HuH-7 (cell line): Measurements from ENCODE around the gene FANCF.
"Not testable (repeated sequence)": the region's sequence is repeated elsewhere in the genome, so short reads cannot be mapped to it uniquely, and the experiment has no call there.

Experiments
- DNase-seq: peaks from one replicate; pipeline ENCODE4 v3.0.0; 2011; ENCODE audit warnings: low spot score

Gene FANCF, protein sequence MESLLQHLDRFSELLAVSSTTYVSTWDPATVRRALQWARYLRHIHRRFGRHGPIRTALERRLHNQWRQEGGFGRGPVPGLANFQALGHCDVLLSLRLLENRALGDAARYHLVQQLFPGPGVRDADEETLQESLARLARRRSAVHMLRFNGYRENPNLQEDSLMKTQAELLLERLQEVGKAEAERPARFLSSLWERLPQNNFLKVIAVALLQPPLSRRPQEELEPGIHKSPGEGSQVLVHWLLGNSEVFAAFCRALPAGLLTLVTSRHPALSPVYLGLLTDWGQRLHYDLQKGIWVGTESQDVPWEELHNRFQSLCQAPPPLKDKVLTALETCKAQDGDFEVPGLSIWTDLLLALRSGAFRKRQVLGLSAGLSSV

DNA sequence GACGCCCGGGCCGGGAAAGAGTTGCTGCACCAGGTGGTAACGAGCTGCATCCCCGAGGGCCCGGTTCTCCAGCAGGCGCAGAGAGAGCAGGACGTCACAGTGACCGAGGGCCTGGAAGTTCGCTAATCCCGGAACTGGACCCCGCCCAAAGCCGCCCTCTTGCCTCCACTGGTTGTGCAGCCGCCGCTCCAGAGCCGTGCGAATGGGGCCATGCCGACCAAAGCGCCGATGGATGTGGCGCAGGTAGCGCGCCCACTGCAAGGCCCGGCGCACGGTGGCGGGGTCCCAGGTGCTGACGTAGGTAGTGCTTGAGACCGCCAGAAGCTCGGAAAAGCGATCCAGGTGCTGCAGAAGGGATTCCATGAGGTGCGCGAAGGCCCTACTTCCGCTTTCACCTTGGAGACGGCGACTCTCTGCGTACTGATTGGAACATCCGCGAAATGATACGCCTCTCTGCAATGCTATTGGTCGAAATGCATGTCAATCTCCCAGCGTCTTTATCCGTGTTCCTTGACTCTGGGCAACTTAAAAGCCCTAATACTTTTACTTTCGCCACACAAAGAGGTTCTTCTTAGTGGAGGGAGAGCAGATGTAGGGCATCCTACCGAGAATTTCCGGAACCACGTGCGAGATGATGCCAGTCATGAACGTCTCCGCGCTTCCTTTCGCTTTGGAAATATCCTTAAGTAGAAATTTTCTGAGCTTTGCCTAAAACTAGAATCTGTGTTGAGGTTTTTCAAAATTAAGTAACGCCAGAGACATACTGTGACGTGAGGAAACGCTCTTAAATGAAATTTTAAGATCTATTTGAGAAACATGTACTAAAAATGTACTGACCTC, at the start of gene FANCF:
TSS of gene FANCF (minus strand) at position 376 of the 840 bp plus-strand sequence. CDS start at position 363, 13 bp downstream.
- DNase-seq, result peak; percentile 72

DNA sequence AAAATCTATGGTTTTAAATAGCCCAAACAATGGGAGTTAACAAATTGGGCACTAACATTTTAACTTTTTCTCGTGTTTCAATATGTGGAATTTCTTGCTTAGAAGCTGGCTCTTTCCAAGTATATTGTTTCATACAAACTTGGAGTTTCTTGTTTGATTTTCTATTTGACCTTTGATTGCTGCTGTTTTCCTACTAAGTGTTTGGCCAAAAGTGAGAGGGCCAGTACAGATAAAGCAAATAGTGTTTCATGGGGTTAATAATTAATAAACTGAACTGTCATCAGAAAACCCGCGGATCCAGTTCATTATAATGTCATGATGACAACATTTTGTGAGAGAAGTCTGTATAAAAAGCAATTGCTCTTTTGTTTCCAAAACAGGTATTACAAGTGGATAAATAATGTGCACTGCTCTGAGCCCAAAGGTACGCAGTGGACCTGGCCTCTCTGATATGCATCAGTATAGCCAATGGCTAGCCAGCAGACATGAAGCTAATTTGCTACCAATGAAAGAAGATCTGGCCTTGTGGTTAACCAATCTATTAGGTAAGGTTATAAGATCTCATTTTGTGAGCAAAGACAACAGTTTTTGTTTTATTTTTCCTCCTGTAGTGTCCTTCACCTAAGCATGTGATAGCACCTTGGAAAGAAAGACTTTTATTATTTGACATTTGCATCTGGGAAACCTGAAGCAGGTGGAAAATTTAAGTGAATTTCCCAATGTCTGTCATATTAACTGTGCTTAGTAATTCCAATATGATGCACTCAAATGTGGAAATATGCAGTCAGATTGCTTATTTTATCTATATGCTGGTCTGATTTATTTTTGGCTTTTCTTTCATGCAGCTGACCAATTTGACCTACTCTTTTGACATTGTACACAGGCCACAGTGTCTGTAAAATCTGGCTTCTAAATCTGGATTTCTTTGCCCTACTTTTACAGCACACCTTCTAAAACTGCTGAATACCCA, 49.1 kb upstream of the FANCF start:
- DNase-seq, result no peak

DNA sequence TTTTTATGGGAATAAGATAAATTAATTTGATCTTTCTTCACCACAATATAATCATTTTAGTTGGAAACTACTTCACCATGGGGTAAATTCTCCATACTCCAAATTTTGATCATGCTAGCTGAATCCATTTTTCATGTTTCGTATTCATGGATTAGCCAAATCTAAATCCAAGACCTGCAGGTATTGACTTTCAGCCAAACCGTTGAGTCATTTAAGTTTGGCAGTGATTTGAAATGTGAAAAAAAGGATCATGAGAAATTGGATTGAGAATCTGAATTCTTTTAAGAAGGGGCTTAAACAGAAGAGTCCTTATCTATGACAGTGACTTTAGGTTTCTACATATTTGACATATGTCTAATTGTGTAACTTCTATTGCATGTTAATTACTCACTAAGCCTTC, 46.1 kb upstream of the FANCF start:
- no peak for DNase-seq

DNA sequence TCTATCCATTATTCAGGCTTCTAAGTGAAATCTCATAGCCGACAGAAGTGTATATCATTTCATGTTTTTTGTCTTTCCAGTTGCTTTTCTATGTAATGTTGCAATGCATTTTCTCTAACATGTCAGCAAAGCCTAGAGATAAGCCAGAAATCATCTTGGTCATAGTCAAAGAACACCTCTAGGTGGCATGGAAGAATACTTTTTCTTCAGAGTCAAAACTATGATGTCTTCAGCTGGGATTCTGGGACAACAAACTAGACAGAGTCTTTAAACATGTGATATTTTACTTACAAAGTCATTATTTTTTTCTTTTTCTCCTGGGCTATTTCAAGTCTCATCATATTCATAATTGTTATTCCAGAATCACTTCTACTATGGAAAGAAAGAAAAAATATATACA, 45.2 kb upstream of the FANCF start:
- no peak for DNase-seq

DNA sequence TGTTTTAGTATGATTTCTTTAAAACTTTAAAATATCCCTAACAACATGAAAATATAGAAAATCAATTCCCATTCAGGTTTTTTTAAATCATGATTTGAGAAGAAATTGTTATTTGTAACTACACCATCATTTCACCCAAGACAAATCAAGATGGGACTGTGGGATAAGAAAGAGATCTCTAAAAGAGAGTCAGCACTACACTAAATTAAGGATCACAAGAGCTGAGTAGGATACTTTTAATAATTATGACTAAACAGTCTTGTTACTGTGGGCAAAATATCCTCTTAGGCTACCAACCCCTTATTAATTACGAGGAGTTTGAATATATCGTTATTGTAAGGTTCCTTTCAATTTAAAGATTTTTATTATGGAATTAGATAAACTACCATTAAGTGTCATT, 43.7 kb upstream of the FANCF start:
- no peak for DNase-seq

DNA sequence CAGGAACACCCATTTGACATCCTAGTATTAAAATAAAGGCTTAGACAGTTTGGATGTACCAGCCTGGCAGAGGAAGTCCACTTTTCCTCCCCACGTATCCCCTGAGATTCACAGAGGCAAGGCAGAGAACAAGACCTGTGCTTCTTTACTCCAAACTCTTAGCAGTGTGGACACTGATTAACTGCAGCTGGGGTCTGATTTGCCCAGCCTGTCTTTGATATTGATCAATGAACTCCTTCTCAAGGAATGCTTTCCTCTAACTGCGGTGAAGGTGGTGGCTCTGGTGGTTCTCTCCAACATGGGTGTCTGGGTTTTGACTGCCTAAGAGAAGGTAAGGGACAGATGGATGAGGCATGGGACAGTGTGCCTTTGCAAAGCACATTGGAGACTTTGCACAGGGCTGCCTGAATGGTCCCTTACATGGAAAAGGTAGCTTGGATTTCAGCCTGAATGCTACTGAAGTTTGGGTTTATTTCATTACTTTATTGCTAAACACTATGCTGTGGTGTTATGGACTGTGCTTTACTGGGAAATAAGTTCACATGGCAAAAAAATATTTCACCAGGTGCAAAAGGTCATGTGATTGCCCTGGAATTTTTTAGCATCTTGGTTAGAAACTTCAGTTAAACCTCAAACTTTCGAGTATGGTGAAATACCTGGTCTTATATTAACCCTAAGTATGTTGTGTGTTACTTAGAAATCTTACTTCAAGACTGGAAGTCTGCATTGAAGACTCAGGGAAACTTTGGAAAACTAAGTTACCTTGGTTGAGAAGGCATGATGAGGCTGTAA, 42.6 kb upstream of the FANCF start:
- no peak for DNase-seq

DNA sequence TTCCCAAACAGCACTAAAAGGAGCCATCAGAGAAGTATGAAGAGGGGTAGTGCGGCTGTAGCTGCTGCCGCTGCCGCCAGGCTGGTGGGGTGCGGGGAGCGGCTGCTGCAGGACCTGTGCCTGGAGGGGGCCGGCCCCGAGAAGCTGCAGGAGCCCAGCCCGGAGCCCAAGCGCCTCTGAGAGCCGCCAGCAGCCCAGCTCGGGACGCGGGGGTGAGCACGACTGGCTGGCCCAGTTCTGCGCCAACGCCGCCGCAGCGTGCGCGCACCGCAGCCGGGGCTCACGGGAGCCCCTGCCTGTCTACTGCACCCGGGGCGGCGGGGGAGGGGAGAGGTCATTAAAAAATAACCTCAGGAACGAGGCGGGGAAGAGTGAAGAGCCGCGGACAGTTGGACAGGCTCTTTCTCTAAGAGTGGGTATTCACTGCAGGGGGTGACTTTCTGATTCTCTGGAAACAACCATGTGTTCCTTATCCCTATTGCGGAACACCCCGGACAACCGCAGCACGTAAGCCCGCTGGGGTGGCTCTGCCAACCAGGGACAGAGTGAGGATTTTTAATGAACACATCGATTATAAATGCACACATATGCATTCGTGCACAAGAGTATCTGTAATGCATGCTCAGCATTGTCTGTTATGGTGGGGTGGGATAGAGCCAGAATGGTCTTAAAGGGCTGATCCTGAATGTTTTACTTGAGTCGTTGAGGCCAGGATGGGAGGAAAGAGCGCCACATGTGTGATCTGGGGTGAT, 41.2 kb upstream of the FANCF start:
- peak; percentile 32 for DNase-seq

DNA sequence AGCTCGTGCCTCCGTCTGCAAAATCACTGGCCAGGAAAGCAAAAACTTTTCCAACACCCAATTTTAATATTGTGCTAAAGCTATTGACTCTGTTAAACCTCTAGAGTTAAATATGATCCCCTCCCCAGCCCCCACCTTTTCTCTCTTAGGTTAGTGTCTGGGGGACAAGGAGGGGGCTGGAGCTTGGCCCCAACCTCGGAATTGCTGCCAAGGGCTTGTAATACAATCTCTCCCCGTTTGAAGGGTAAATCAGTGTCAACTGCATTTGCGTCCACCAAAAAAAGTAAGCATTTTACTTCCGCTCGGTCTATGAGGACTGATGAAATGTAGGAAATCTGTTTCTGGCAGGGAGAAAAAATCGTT, 40.7 kb upstream of the FANCF start, which contains the start of gene GAS2:
TSS of gene GAS2 (plus strand) at position 287 of the 363 bp plus-strand sequence. CDS start 8,259 bp downstream, outside the sequence.
- DNase-seq, result no peak

DNA sequence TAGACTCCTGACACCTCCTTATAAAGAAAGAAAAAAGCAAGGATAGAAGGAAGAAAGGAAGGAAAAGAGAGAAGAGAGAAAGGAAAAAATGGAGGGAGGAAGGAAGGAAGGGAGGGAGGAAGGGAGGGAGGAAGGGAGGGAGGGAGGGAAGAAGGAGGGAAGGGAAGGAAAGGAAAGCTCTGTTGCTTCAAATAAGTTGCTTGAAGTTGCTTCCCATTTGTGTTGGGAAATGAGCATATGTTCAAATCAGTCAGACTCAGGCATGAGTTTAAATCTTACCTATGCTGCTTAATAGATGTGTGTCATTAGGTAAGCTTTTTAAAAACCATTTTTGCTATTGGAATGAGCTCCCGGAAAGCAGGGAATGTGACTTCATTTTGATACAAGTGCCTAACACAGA, 34.2 kb upstream of the FANCF start:
- no peak for DNase-seq

DNA sequence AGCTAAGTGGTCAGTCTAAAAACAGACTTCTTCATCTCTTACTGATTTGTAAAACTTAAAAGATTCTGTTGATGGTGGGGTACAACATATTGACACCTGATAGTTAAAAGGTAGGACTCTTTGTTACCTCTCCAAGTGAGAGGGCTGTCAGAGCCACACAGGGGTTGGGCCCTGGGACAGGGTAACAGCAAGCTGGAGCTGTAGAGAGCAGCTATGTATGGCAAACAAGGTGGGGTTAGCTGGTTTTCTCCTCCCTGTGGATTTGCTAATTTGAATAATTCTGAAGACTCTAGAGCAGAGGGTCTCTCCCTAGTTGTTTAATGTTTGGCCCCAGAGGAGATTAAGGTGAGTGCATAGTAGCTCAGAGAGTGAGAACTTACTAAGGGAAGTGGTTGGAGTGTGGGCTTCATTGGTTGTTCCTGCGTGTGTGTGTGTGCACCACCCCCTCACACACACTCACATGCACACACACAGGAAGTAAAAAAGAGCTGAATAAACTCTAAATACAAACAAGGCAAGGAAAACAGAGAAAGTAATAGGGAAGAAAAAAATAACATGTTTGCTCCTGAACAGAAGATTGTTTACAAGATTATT, 31.6 kb upstream of the FANCF start:
- no peak for DNase-seq

DNA sequence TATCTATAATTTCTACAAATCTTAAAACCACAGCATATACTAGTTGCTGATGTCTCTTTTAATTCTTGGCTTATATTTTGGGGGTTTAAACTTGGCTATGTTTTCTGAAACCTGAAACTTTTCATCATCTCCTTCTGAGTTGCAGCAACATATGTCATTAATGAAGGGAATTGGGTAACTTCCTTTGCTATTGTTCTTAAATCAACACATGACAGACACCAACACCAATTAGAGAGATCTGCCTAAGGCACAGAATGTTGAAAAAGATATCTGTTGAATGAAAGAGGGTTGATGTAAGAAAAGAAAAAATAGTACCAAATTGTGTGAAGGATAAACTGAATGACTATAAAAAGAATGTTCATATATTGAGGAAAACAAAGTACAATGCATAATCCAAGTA, 30.5 kb upstream of the FANCF start:
- no peak for DNase-seq

DNA sequence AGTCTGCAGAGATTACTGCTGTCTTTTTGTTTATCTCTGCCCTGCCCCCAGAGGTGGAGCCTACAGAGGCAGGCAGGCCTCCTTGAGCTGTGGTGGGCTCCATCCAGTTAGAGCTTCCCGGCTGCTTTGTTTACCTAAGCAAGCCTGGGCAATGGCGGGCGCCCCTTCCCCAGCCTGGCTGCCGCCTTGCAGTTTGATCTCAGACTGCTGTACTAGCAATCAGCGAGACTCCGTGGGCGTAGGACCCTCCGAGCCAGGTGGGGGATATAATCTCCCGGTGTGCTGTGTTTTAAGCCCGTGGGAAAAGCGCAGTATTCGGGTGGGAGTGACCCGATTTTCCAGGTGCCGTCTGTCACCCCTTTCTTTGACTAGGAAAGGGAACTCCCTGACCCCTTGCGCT, 26.7 kb upstream of the FANCF start:
- DNase-seq, result not testable (repeated sequence)

DNA sequence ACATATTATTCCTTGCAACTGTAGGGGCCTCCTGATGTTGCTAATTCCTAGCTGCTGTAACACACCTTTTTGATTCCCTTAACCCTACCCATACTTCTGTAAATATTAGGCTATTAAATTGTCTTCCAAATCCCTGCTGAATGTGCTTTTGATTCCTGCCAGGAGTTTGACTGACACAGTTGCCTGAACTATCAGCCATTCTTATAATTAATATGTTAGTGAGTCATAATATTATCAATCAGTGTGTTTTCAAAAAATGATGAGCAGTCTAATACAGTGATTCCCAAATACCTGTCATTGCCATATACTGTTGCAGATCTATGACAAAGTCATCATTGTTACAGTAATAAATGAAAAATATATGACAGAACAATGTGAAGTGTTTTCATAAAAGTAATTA, 15.9 kb upstream of the FANCF start:
- DNase-seq, result no peak

DNA sequence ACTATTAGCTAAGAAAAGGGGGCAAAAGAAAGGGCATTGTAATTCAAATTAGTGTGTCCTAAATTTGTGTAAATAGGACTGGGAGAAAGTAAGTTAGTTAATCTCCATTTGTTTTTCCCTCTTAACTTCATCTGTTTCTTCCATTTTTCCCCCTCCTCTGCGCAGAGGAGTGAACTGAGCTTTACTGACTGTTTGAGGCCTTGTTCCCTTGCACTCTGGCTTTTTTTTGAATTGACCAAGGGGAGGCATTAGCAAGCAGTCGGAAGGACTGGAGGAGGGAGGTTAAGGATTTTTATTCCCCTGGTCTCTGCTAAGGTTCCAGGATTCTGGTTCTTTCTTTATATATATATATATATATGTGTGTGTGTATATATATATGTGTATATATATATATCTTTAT, 15.2 kb upstream of the FANCF start:
- DNase-seq, result no peak

DNA sequence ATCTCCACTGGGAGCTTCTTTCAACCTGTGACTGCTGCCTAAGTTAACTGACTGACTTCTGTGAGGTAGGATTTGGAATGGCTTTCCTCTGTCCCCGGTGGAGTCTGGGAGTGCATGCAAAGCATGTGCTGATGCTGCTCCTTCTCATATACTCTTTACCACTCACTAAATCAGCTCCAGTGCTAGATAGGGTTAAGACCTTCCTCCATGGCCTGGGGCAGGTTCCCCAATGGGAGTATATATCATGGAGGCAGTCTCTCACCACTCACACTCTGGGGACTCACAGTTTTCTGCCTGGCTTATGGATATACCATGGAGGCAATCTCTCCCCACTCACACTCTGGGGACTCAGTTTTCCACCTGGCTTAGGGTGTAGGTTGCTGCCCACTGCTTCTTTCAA, 10.1 kb upstream of the FANCF start:
- DNase-seq, result no peak

DNA sequence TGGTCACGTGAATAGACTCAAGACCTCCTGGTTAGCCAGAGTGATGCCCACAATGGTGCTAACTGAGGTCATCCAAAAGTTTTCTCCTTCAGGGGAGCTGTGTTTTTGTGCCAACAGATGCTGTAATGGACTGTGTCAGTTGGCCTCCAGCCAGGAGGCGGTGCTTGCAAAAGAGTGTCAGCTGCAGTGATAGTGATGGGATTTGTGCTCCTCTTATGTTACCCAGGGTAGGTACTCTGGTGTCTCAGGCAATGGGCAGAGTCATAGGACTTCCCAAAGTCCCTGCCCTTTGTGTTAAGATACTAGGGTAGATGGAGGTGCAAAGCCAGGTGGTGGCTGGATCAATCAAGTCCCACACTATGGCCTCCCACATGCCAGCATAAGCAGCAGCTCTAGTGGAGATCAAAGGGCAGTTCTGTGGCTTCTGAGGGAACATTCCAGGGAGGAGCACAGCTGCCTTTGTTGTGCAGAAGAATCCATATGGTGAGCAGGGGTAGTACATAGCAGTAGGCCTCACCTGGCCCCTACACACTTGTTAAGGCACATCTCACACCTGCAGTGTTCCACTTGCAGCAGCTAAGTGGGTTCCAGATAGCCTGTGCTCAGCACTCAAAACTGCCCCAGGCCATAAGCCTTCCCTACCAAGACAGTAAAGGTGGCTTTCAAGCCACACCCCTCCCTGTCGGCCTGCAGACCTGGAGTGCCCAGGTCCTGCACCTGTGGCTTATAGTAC, 9.4 kb upstream of the FANCF start:
- DNase-seq, result no peak

DNA sequence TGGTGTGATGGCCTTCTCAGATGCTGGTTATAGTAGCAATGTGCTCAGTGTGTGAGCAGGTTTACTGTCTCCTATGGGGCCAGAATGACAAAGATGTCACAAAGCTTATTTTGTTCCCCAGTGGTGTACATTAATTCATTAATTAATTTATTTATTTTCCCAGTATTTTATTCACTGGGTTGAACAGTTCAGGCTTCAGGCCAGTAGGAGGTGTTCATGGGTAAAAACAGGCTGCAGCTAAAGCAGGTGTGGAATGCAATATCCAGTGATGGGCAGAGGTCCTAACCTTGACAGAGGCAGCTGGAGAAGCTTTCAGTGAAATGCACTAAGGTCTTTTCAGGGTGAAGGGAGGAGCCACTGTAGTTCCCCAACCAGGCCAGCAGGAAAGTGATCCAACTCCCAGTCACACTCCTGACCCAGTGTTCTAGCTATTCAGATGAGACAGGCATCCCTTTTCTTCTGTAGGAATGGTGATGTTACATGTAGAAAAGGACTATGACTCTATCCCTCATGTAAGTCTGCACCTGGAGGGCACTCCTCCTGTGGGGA, 7.8 kb upstream of the FANCF start:
- DNase-seq, result no peak

DNA sequence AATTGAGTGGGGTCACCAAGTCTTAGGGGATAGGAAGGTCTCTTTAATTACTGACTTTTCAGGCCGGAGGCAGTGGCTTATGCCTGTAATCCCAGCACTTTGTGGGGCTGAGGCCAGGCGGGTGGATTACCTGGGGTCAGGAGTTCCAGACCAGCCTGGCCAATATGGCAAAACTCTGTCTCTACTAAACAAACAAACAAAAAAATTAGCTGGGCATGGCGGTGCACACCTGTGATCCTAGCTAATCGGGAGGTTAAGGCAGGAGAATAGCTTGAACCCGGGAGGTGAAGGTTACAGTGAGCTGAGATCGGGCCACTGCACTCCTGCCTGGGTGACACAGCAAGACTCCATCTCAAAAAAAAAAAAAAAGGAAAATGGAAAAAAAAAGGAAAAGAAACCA, 1.8 kb upstream of the FANCF start:
- no peak for DNase-seq

DNA sequence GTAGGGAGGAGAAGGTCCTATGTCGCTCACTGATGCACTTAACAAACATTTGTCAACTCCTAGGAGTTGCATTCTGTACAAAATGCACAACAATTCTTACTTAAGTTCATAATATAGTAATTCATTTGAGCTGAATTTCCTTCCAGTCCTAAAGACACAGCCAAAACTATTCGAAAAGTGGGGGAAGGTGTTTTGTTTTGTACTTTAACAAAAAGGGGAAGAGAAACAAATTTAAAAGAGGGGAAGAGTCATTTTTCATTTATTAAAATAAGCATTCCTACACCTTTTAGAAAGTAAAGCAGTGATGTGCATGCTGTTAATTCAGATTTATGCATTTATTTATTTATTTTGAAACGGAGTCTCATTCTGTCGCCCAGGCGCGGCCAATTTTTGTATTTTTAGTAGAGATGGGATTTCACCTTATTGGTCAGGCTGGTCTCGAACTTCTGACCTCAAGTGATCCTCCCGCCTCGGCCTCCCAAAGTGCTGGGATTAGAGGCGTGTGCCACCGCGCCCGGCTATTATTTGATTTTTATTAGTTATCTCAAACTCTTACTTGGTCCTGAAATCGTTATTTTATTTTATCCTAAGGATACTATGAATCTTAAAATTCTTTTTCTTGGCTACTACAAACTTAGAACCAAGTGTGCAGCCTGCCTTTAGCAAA, 1.1 kb upstream of the FANCF start:
- DNase-seq, result no peak
